ACHN (cell line): Measurements from ENCODE around the gene ZNF835.

ENCODE experiments used
- DNase-seq: peaks from one replicate; pipeline ENCODE4 v3.0.0-alpha.2; 2015
- in situ Hi-C: cut with HindIII; loops from 2 replicates; pipeline ENCODE4 v1.10.0; 2017; ENCODE audit warnings: low sequenced_read_pairs, low pct_ligation_motif_present, low pct_unique_long_range_greater_than_20kb

Gene ZNF835

DNA sequence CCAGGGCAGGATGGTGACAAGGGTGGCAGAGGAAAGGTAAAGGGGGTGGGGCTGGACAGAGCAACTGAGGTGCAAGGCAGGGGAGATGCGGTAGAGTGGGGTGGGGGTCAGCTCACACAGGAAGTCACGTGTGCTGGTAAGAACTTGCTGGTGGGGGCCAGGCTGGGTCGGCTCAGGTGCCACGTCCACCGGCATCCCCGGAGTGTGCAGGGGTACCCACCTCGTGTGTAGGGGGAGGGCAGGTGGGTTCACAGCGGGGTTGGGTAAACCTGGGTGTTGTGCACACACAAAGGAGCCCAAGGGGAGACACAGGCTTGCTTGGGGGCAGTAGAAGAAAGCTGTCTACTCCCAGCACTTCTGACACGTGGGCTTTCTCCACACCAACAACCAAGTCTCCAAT, 2.9 kb downstream of the ZNF835 start:
- in situ Hi-C loops = no loop called here
- DNase-seq = no peak

DNA sequence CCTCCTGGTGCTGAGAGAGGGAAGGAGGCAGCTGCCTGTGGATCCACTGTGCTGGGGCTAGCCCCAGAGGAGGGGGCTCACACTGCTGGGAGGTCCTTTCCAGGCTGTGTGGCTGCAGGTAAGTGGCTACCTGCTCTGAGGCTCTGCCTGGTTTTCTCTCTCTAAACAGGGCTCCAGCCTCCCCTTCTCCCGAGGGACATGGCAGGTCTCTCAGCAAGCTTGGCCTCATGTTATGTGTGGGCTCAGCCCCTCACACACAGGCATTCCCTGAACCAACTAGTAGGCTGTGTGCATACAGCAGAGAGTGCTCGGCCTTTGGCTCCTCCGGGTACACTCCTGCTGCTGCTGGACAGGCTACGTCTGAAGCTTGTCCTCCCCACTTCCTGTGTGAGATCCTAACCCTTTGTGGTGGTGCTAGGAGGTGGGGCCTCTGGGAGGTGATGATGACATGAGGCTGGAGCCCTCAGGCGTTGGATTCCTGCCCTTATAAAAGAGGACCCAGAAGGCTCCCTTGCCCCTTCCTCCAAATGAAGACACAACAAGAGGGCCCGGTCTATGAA, 4.2 kb downstream of the ZNF835 start:
- in situ Hi-C loops = no loop called here
- no peak for DNase-seq

DNA sequence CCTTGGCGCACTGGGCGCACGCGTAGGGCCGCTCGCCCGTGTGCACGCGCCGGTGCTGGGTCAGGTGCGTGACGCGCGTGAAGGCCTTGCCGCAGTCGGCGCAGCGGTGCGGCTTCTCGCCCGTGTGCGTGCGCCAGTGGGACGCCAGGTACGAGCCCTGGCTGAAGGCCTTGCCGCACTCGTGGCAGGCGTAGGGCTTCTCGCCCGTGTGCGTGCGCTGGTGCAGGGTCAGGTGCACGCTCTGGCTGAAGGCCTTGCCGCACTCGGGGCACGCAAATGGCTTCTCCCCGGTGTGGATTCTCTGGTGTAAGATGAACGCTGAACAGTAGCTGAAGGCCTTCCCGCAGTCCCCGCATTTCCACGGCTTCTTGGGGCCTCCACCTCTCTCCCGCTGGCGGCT, 7.0 kb downstream of the ZNF835 start:
- in situ Hi-C loops = no loop called here
- no peak for DNase-seq

DNA sequence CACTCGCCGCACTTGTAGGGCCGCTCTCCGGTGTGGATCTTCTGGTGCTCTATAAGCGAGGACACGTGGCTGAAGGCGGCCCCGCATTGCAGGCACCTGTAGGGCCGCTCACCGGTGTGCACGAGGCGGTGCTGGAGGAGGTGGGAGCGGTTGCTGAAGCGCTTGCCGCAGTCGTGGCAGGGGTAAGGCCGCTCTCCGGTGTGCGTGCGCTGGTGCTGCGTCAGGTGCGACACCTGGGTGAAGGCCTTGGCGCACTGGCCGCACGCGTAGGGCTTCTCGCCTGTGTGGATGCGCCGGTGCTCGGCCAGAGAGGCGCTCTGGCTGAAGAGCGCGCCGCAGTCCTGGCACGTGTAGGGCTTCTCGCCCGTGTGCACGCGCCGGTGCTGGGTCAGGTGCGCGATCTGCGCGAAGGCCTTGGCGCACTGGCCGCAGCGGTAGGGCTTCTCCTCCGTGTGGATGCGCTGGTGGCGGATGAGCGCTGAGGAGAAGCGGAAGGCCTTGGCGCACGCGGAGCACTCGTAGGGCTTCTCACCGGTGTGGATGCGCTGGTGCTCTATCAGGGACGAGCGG, 7.5 kb downstream of the ZNF835 start:
- no peak for DNase-seq
- in situ Hi-C loops = no loop called here

DNA sequence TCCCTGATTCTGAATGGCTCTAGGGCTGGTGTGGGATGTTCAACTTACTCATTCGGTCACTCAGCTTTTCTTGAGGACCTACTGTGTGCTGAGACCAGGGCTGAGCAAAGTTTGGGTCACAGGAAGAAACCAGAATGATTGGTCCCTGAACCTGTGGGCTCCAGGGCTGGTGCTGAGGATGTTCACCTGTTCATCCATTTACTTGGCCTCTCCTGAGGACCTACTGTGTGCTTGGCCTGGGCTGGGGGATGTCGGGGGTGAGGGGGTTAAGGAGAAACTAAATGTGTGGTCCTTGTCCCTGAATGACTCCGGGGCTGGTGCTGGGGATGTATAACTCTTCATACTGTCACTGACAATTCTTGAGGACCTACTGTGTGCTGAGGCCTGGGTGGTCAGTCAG, 10.3 kb downstream of the ZNF835 start:
- in situ Hi-C loops = no loop called here
- DNase-seq = no peak

DNA sequence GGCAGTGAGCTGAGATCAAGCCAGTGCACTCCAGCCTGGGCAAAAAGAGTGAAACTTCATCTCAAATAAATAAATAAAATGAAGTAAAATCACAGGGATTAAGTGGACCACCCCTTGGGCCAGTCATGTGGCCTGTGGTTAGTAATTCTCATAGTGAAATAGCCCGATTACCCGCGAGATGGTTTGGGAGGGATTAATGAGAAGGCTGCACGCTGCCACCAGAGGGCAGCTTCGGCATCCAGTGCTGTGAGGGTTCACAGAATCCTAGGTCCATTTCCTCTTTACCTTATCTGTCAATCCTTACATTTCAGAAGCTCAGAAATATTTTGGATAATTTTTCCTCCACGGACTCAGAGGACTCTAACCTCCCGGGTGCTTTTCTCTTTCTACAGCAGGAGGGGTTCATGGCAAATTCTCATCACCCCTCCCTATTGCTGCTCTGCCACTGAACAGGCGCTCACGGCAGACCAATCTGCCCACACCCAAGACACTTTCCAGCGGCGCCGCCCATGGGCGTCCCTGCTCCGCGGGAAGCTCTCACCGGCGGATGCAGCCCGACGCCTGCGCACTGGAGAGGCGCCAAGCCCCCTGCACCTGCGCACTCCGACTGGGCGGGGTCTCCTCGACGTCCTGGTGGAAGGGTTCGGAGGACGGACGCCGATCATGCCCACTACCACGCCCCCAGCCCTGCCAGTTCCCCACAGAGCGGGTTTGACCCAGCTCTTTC, 11.0 kb downstream of the ZNF835 start:
- in situ Hi-C loops = no loop called here
- DNase-seq = no peak

DNA sequence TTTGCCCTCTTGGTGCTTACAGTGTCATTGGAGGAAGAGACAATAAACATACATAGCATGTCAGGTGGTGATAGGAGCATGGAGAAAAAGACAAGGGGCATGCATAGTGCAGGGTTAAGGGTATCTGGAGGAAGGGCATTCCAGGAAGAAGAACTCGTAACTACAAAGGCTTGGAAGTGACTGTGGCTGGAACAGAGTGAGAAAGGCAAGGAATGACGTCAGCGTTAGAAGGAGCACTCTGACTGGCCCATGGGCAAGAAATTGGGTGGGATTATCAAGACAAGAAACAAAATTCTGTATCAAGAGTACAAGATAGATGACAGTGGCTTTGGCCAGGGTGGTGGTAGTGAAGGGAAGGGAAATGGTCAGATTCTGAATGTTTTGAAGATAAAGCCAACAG, 17.4 kb downstream of the ZNF835 start:
- in situ Hi-C loops = no loop called here
- DNase-seq = no peak

DNA sequence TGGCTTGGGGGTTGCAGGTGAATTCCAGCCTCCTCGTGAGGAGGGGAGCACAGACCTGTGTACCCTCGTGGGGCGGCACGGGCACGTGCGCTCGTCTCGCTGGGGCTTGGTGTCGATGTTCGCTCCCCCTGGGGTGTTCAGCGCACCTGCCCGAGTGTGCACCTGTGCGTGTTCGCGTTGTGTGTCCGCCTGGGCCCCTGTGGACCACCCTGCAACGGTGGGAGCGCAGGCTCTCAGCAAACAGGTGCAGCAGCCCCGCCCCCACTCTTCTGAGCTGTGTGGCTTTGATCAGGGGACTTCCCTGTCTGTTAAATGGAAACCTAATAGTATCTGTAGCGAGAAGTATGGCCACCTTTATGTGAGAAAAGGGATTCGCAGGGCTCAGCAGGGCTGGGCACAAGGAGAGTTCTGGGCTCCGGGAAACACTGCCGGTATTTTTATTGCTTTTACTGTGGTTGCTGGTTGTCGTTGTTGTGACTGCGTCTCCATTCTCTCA, 28.0 kb downstream of the ZNF835 start:
- DNase-seq = no peak
- in situ Hi-C loops = no loop called here

DNA sequence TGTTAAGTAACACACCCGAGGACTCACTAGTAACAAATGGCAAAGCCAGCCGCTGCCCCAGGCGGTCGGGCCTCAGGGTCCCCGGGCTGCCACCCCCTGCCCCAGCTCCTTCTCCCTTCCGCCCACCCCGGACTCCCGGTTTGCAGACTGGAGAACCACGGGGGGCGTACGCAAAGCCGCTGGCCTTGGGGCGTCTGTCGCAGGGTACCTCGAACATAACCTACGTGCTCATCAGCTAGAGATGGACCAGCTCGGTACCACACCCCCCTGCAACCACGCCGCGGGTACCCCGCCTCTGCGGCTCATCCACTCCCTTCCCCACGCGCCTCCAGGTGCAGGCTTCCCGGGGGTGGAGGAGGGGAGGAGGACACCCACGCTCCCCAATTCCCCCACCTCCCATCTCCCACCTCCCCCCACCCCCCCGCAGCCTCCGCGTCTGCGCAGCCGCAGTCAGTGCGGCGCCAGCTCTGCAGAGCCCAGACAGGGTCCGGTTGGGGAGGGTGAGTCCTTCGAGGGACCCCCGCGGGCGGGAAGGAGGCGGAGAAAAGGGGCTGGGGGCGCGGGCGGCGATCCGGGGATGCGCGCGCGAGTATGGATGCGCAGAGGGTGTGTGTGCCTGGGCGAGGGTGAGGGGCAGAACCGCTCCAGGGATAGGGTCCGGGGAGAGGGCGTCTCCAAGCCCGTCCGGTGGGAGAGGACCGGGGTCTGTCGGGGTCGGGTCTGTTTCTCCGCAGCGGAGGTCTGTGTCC, 28.7 kb downstream of the ZNF835 start, which contains the start of gene SMIM17:
Gene SMIM17 (plus strand): TSS at position 449 of the 749 bp plus-strand sequence. CDS start 2,509 bp downstream, outside the sequence.
- DNase-seq = no peak
- in situ Hi-C loops = no loop called here

DNA sequence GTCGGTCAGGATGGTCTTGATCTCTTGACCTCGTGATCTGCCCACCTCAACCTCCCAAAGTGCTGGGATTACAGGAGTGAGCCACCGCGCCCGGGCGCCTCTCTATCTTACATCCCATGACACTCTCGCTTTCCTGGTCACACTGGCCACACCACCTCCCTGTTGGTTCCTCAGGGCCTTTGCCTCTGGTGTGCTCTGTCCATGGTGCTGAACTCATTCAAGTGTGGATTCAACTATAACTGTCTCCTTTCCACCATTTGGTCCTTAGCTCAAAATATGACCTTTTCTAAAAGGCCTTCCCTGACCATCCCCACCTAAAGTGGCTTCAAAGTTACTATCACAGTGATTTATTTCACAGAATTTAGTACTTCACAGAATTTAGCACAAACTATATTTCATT, 32.3 kb downstream of the ZNF835 start:
- peak; percentile 12 for DNase-seq
- in situ Hi-C loops = no loop called here

DNA sequence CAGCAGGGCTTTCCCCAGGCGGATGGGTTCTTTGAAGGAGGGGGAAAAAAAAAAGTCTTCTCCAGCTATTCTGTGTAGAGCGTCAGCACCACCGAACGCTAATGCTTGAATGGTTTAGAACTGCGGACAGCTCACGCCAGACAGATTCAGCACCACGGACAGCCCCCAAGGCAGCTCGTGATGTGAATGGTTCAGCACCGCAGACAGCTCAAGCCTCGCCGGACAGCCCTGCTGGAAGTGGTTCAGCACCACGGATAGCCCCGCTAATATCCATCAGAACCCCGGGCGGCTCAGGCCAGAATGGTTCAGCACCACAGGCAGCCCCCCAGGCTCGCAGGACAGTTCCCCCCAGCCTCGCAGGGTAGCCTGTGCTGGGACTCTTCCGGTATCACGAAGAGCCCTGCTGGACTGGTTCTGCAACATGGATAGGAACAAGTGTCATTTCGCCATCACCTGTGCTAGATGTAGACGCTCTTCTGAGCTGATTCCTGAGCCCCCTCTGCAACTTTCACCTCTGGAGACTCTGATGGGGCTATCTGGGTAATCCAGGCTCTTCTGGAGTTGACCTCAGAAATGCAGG, 33.5 kb downstream of the ZNF835 start:
- DNase-seq = peak; percentile 70
- in situ Hi-C loops = no loop called here

DNA sequence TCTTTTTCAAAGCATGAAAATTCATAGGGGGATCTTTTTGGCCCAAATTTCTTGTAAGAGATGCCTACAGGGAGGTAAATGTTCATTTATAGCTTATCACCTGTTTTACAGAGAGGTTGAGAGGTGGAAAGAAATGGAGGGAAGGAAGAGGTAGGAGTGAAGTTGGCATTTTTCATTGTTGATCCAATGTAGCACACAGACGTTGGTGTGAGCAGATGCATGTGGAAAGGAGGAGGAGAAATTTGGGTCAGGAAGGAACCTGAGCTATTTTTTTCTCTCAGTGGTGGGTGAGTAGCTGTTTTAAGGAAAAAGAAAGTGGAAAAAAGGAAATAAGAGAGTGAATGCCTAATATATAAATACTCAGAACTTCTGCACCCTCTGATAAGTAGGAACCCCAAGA, 38.5 kb downstream of the ZNF835 start:
- no peak for DNase-seq
- in situ Hi-C loops = no loop called here

DNA sequence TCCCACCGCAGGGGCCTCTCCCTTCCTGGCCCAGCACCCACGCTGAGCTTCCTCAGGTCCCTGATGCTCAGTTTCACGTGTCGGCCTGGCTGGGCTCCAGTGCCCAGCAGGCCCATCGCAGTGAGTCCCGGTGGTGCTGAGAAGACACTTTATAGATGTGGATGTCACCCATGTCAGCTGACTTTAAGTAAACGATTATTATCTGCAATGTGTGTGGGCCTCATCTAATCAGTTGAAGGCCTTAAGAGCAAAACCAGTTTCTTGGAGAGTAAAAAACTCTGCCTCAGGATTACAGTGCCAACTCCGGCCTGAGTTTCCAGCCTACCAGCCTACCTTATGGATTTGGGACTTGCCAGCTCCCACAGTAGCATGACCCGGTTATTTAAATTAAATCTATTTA, 45.8 kb downstream of the ZNF835 start:
- no peak for DNase-seq
- in situ Hi-C loops = no loop called here

DNA sequence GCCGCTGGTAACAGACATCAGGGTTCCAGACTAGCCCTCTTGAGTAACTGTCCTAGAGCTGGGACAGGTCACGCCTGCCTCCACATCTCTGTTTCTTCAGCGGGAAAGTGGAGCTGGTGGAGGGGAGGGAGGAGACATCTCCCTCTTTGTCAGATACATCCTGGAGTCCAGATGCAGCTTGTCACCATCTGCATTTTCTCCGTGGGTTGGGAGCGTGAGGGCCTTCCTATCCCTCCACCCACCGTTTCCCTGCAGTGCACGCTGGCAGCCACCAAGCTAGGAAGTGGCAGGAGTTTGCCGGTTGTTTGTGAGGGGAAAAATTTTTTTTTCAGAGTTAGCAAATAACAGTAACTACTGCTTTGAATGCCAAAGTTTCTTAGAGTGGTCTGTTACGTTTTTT, 48.6 kb downstream of the ZNF835 start:
- in situ Hi-C loops = no loop called here
- DNase-seq = no peak

DNA sequence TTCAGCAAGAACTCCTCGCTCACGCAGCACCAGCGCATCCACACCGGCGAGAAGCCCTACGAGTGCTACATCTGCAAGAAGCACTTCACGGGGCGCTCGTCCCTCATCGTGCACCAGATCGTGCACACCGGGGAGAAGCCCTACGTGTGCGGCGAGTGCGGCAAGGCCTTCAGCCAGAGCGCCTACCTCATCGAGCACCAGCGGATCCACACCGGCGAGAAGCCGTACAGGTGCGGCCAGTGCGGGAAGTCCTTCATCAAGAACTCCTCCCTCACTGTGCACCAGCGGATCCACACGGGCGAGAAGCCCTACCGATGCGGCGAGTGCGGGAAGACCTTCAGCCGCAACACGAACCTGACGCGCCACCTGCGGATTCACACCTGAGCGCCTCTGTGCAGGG, 49.2 kb downstream of the ZNF835 start:
- in situ Hi-C loops = no loop called here
- no peak for DNase-seq

DNA sequence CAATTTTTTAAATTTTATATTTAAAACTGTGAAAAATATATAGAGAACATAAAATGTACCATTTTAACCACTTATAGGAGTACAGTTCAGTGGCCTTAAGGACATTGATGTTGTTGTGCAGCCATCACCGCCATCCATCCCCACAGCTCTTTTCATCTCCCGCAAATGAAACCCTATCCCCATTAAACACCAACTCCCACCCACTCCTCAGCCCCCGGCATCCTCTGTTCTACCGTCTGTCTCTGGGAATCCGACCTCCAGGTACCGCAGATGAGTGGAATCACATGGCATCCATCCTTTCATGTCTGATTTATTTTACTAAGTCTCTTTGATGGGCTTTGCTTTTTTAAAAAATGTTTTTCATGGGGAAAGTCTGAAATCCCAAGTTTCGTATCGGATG, 52.4 kb downstream of the ZNF835 start:
- in situ Hi-C loops = no loop called here
- DNase-seq = no peak

DNA sequence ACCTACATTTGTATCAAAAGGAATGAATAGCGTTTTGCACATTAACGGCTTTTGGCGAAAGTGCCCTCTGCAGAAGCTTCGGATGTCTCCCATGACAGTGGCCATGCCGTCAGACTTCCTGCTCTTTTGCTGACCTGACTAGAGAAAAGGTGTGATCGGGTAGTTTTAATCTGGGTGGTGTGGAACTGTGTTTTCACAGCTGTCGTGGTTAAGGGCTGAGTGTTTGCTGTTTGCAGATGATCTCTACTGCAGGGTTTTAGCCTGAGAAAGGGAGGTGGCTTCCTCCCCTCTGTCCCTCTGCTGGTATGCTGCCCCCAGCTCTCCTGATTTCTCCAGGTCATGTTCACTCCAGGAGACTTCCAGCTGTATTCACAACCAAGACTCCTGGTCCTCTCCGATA, 54.0 kb downstream of the ZNF835 start:
- in situ Hi-C loops = no loop called here
- no peak for DNase-seq

DNA sequence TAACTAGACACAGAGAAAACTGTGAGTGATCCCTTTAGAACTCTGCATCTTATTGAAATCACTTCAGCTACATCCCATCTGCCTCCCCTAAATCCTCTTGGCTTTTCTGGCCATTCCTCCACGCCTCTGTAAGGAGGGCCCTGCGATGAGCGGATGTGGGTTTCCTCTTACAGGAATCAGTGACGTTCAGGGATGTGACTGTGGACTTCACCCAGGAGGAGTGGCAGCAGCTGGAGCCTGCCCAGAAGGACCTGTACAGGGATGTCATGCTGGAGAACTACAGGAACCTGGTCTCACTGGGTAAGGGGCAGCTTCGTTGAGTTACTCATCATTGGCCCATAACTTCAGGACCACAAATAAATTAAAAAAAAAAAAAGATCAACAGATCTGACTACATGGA, 57.9 kb downstream of the ZNF835 start:
- no peak for DNase-seq
- in situ Hi-C loops = no loop called here

DNA sequence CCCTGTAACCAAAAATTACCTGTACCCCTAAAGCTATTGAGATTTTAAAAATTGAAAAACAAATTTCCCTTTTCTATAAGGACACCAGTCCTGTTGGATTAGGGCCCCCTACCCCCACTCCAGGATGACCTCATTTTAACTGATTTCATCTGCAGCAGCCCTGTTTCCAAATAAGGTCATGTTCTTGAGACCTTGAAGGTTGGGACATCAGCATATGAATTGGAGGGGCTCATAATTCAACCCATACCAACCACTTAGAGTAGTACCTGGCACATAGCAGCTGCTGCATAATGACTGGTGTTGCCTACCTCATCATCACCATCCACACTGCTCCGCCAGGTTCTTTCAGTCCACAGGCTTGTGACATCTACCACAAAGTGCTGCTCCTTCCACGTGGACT, 58.8 kb downstream of the ZNF835 start:
- in situ Hi-C loops = no loop called here
- DNase-seq = no peak
